Left lung (tissue), 10 donors: ENCODE data around the gene IGF1R. TPM values are rescaled to one million over a fixed set of nuclear protein-coding genes. Genes with fewer than 3 reads are reported as not detected.

ENCODE experiments used
- ATAC-seq: fragments of 200-7000 bp; cut with Tn5 transposase; one replicate; pipeline ENCODE4 v1.9.1; 2020; ENCODE audit warnings: moderate library complexity
- DNase-seq, 4 donors: peaks; one replicate each; pipeline ENCODE4 v3.0.0-alpha.2; 2013 to 2020
- H3K27ac ChIP-seq, 2 donors: fragments of 200-600 bp; sonication (generic) in 1 of 2; one replicate each; pipeline versions ENCODE4 v1.5.0 to v1.8.0; 2020 to 2021
- H3K27me3 ChIP-seq, 2 donors: fragments of 200-600 bp; sonication (generic) in 1 of 2; one replicate each; pipeline versions ENCODE4 v1.5.0 to v1.8.0; 2020 to 2021
- H3K36me3 ChIP-seq, 2 donors: fragments of 200-600 bp; sonication (generic) in 1 of 2; one replicate each; pipeline versions ENCODE4 v1.5.0 to v1.8.0; 2020 to 2021
- H3K4me1 ChIP-seq, 2 donors: fragments of 200-600 bp; one replicate each; pipeline ENCODE4 v1.8.0; 2021
- H3K4me3 ChIP-seq, 2 donors: fragments of 200-600 bp; sonication (generic) in 1 of 2; one replicate each; pipeline versions ENCODE4 v1.5.0 to v1.8.0; 2020 to 2021; ENCODE audit warnings: mild to moderate bottlenecking in 1 of 2
- H3K9me3 ChIP-seq, 2 donors: fragments of 200-600 bp; sonication (generic) in 1 of 2; one replicate each; pipeline versions ENCODE4 v1.5.0 to v1.8.0; 2020 to 2021
- CTCF ChIP-seq, 2 donors: fragments of 200-600 bp; sonication (generic) in 1 of 2; IDR thresholded peaks; one replicate each; pipeline versions ENCODE4 v1.5.0 to v1.8.0; 2021; ENCODE audit warnings: antibody characterized with exemption in 2 of 2
- intact Hi-C, 2 donors: fragments of 100-400 bp; cut with DNase I; formaldehyde crosslinking; loops; one replicate each; pipeline versions ENCODE4 v1.11.2 to v1.14.2; 2022
- polyA plus RNA-seq, 6 donors: library from polyadenylated mRNA; unstranded; fragments of 120-200 nt; gene quantifications; one replicate each; pipeline ENCODE4 v1.2.1, GENCODE V29; 2013; ENCODE audit not compliant: insufficient read length in 6 of 6
- total RNA-seq, 2 donors: library from RNA; stranded (reverse); fragmentation: NEBNext Ultra II Directional; extraction: Animal tissue kit (Norgen Biotek cat#: 25700); gene quantifications; one replicate each; pipeline ENCODE4 v1.2.1, GENCODE V29; 2021
- donor health status: DM: no; HTN: yes; CAD: no.
- donor health status: DM: no; HTN: no; CAD: no.

Gene IGF1R
- total and polyA plus RNA-seq, 8 donors, result 32.0 to 41.0 (median 37.0) TPM

GRCh38 chr15:98759277-98759676, 110.9 kb downstream of the IGF1R start:
- H3K9me3 ChIP-seq, result no peaks in the 10 kb centered on the region
- H3K27me3 ChIP-seq, result no peaks in the 10 kb centered on the region
- H3K4me3 ChIP-seq, result no peak overlapping the region
- H3K36me3 ChIP-seq, result no peaks in the 10 kb centered on the region
- intact Hi-C loops, result no loop called here
- no peak for TF ChIP-seq CTCF (IDR thresholded peaks at IDR 0.05)
- H3K4me1 ChIP-seq, result peaks cover 14 to 37% of the 10 kb centered on the region in 2 donors
- no peak for DNase-seq
- ATAC-seq, result no peak
- no peak overlapping the region for H3K27ac ChIP-seq

- Histone ChIP-seq H3K9me3 (no peaks in the 10 kb centered on the region), H3K4me3 (no peak overlapping the region), H3K4me1 (peaks cover 10 to 28% of the 10 kb centered on the region in 2 donors), H3K36me3 (no peaks in the 10 kb centered on the region), H3K27me3 (no peaks in the 10 kb centered on the region), H3K27ac (peak overlapping the region in 1 of 2 donors; percentile 8)
- intact Hi-C loops, result no loop called here
- TF ChIP-seq CTCF (IDR thresholded peaks at IDR 0.05), result no peak
- DNase-seq (peak in 2 of 4 donors; percentile 47 to 48), ATAC-seq (peak; percentile 79)
Observed at GRCh38 chr15:98760112-98760826, 111.9 kb downstream of the IGF1R start.

- TF ChIP-seq CTCF (IDR thresholded peaks at IDR 0.05), result no peak
- intact Hi-C loops, result no loop called here
Observed at GRCh38 chr15:98760975-98761374, 112.6 kb downstream of the IGF1R start.

DNA sequence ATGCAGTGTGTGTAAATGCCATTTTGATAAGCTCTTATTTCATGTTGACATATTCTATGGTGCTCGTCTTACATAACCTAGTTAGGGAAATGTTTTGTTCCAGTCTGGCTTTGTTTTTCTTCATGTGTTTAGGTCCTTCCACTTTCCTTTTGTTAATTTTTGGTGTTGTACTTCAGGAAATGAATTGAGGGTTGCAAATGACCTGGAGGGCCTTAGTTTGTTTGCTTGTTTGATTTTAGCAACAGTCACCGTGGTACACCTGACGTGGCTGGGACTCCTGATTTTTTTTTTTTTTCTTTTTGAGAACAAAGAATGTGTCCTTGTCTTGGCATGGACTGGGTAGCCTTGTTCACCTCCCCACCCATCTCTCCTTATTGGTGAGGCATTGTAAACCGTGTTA, 114.8 kb downstream of the IGF1R start:
- H3K27ac ChIP-seq, result peak overlapping the region in 1 of 2 donors; percentile 11
- no peaks in the 10 kb centered on the region for H3K27me3 ChIP-seq
- H3K4me3 ChIP-seq, result no peak overlapping the region
- intact Hi-C loops, result no loop called here
- H3K9me3 ChIP-seq, result no peaks in the 10 kb centered on the region
- DNase-seq (no peak), ATAC-seq (peak; percentile 36)
- no peak for TF ChIP-seq CTCF (IDR thresholded peaks at IDR 0.05)
- H3K36me3 ChIP-seq, result no peaks in the 10 kb centered on the region
- peaks cover 10 to 21% of the 10 kb centered on the region in 2 donors for H3K4me1 ChIP-seq

More at GRCh38 chr15:98760975-98761374, 112.6 kb downstream of the IGF1R start:
- Histone ChIP-seq H3K27ac (no peak overlapping the region), H3K27me3 (no peaks in the 10 kb centered on the region), H3K36me3 (no peaks in the 10 kb centered on the region), H3K4me3 (no peak overlapping the region), H3K9me3 (no peaks in the 10 kb centered on the region), H3K4me1 (peaks cover 10 to 21% of the 10 kb centered on the region in 2 donors)
- DNase-seq (no peak), ATAC-seq (peak; percentile 10)

GRCh38 chr15:98764291-98764690, 116.0 kb downstream of the IGF1R start:
- no peak for TF ChIP-seq CTCF (IDR thresholded peaks at IDR 0.05)
- DNase-seq (no peak), ATAC-seq (no peak)
- Histone ChIP-seq H3K4me3 (no peak overlapping the region), H3K27ac (no peak overlapping the region), H3K36me3 (no peaks in the 10 kb centered on the region), H3K4me1 (peaks cover 10 to 21% of the 10 kb centered on the region in 2 donors), H3K27me3 (no peaks in the 10 kb centered on the region), H3K9me3 (no peaks in the 10 kb centered on the region)
- intact Hi-C loops, result no loop called here
